Uterus (tissue), 4 donors: Measurements from ENCODE around the gene UBE2M. TPM values are rescaled to one million over a fixed set of nuclear protein-coding genes. Genes with fewer than 3 reads are reported as not detected.

Source experiments
- DNase-seq, 2 donors: peaks; one replicate each; pipeline ENCODE4 v3.0.0-alpha.2; 2019 to 2020
- H3K27ac ChIP-seq, 2 donors: fragments of 200-600 bp; sonication (generic); 1 replicate in 1 of 2; 2 replicates in 1 of 2; pipeline ENCODE4 v1.5.1; 2016 to 2018
- H3K27me3 ChIP-seq, 2 donors: fragments of 200-600 bp; sonication (generic); one replicate each; pipeline ENCODE4 v1.5.1; 2018 to 2019; ENCODE audit warnings: control low read depth in 1 of 2
- H3K36me3 ChIP-seq, 2 donors: fragments of 200-600 bp; sonication (generic); one replicate each; pipeline ENCODE4 v1.5.1; 2019; ENCODE audit warnings: control low read depth in 1 of 2
- H3K4me1 ChIP-seq, 2 donors: fragments of 200-600 bp; sonication (generic); one replicate each; pipeline ENCODE4 v1.5.1; 2018 to 2019; ENCODE audit warnings: control low read depth in 1 of 2
- H3K4me3 ChIP-seq, 2 donors: fragments of 200-600 bp; sonication (generic); 1 replicate in 1 of 2; 2 replicates in 1 of 2; pipeline ENCODE4 v1.5.1; 2018 to 2019; ENCODE audit warnings: mild to moderate bottlenecking in 1 of 2
- H3K9me3 ChIP-seq, 2 donors: fragments of 200-600 bp; sonication (generic); one replicate each; pipeline ENCODE4 v1.5.1; 2019; ENCODE audit warnings: control low read depth in 1 of 2
- POLR2A ChIP-seq, 2 donors: fragments of 450-650 bp; IDR thresholded peaks; one replicate each; pipeline ENCODE4 v1.6.1; 2016; ENCODE audit warnings: antibody characterized with exemption in 2 of 2, mild to moderate bottlenecking in 1 of 2, moderate library complexity in 1 of 2
- intact Hi-C: fragments of 100-400 bp; cut with DNase I; formaldehyde crosslinking; loops from one replicate; pipeline ENCODE4 v1.15.1; 2023; ENCODE audit warnings: low total_unique reads
- total RNA-seq, 4 donors: library from RNA; depleted of rRNA in 3 of 4; stranded (reverse); fragments of >200 nt in 3 of 4; gene quantifications; one replicate each; pipeline versions ENCODE4 v1.1.0 to v1.2.4, GENCODE V29; 2014 to 2023
- TF ChIP-seq, protein P1 (sequence below), 4 experiments: fragments of 200-600 bp in 2 of 4; fragments of 450-650 bp in 2 of 4; sonication (generic) in 2 of 4; IDR thresholded peaks; one replicate each; pipeline ENCODE4 v1.5.1; 2016 to 2019; ENCODE audit warnings: antibody characterized with exemption in 4 of 4, mild to moderate bottlenecking in 2 of 4, moderate library complexity in 1 of 4
- donor health status: DM: yes; HTN: yes; CAD: no.

The UBE2M gene
- total RNA-seq, 4 donors from 2014 or later, result 6.1 to 63.7 (median 24.9) TPM

DNA sequence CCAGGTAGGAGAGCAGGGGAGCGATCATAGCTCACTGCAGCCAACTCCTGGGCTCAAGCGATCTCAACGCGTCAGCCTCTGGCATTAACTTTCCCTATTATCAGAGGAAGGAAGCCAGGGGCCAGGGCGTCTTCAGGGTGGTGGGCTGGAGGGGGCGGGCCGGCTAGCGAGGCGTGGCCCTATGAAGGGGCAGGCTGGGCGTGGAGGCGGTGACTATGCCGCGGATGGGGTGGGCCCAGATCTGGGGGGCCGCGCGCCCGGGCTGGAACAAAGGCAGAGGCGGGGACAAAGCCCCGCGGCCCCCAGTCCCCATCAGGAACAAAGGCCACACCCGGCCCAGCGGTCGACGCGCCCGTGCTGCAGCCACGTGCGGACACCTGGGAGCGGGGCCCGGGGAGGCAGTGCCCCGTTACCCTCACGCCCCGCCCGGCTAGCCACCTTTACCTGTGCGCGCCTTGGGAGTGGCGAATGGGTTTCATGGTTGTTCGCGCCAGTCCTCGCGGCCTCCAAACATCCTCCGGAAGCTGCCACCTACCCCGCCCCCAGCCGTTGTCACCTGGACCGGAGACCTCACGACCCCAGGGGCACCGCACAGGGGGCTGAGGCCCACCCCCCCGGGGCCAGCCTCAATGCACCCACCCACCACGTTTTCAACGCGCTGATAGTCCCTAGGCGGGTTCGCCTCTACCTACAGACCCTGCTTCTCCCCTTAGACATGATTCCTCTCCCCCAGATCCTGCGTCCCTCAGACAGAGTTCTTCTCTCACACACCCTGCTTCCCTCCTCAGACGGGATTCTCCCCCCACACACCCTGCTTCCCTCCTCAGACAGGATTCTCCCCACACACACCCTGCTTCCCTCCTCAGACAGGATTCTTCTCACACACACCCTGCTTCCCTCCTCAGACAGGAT lies 19.9 kb downstream of the UBE2M start:
- H3K36me3 ChIP-seq, result no peaks in the 10 kb centered on the region
- no peak for DNase-seq
- no peak overlapping the region for H3K27ac ChIP-seq
- peaks cover 0 to 3% of the 10 kb centered on the region in 2 donors for H3K4me1 ChIP-seq
- no peaks in the 10 kb centered on the region for H3K9me3 ChIP-seq
- peaks cover 4% of the 10 kb centered on the region in 2 donors for H3K27me3 ChIP-seq
- H3K4me3 ChIP-seq, result peak overlapping the region in 1 of 2 donors; percentile 1
- TF ChIP-seq, protein P1, sequence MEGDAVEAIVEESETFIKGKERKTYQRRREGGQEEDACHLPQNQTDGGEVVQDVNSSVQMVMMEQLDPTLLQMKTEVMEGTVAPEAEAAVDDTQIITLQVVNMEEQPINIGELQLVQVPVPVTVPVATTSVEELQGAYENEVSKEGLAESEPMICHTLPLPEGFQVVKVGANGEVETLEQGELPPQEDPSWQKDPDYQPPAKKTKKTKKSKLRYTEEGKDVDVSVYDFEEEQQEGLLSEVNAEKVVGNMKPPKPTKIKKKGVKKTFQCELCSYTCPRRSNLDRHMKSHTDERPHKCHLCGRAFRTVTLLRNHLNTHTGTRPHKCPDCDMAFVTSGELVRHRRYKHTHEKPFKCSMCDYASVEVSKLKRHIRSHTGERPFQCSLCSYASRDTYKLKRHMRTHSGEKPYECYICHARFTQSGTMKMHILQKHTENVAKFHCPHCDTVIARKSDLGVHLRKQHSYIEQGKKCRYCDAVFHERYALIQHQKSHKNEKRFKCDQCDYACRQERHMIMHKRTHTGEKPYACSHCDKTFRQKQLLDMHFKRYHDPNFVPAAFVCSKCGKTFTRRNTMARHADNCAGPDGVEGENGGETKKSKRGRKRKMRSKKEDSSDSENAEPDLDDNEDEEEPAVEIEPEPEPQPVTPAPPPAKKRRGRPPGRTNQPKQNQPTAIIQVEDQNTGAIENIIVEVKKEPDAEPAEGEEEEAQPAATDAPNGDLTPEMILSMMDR (IDR thresholded peaks at IDR 0.05), result no peak
- peak; percentile 30 to 35 for TF ChIP-seq POLR2A (IDR thresholded peaks at IDR 0.05)
- intact Hi-C loops, result no loop called here

DNA sequence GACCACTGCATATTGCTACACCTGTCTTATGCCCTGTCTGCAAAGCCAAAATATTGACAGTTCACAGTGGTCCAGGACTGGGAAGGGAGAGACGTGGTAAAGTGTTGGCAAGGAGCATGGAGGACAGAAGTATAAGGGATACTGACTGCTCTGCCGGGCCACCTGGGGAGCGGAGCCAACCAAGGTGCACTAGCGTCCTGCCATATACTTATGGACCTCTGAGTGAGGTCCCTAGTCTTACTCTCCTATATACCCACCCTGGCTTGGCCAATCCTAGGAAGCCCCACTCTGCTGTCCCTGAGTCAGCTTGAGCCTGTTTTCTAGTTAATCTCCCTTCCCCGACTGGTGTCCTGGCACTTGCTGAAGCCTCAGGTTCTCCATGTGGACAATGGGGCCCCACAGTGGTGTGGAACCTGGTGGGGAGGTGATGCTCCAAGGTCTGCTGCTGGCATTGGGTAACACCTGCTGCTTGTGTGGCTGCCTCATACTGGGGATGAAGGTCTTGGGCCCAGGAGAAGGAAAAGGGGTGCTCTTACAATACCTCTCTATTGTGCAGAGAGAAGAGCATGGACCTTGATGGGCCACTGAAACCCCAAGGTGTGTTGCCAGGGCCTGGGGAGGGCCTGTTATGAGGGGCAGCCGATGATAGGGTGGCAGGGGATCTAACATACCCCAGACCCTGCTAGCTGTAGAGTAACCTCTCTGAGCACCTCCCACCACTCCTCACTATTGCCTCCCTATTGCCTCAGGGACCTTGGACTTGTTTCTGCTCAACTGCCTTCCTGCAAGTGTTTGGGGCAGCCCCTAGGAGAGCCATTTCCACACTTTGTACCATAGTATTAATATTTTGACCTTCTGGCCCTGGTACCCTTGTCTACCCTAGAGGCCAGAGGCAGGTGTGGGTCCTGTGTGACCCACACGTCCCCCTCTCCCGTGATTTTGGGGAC lies 21.3 kb downstream of the UBE2M start:
- peaks cover 4% of the 10 kb centered on the region in 2 donors for H3K27me3 ChIP-seq
- no peaks in the 10 kb centered on the region for H3K9me3 ChIP-seq
- H3K4me3 ChIP-seq, result no peak overlapping the region
- no peak overlapping the region for H3K27ac ChIP-seq
- TF ChIP-seq POLR2A (IDR thresholded peaks at IDR 0.05), result no peak
- TF ChIP-seq, protein P1 (IDR thresholded peaks at IDR 0.05), result no peak
- H3K36me3 ChIP-seq, result no peaks in the 10 kb centered on the region
- intact Hi-C loops, result no loop called here
- no peak for DNase-seq
- H3K4me1 ChIP-seq, result peaks cover 0 to 3% of the 10 kb centered on the region in 2 donors

DNA sequence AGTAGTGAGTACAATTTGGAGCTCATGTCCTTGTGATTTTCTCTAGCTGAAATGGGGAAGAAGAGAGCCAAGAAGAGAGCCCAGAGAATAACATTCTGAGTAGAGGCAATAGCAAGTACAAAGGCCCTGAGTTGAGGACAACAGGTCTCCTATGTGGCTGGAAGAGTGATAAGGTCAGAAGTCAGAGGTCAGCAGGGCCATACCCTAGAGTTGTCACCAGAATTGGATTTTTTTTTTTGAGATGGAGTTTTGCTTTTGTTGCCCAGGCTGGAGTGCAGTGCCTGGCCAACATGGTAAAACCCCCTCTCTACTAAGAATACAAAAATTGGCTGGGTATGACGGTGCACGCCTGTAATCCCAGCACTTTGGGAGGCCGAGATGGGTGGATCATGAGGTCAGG lies 22.6 kb downstream of the UBE2M start:
- no peaks in the 10 kb centered on the region for H3K36me3 ChIP-seq
- intact Hi-C loops, result no loop called here
- peaks cover 0 to 3% of the 10 kb centered on the region in 2 donors for H3K4me1 ChIP-seq
- TF ChIP-seq POLR2A (IDR thresholded peaks at IDR 0.05), result no peak
- TF ChIP-seq, protein P1 (IDR thresholded peaks at IDR 0.05), result no peak
- no peak for DNase-seq
- no peak overlapping the region for H3K27ac ChIP-seq
- no peak overlapping the region for H3K4me3 ChIP-seq
- peaks cover 4% of the 10 kb centered on the region in 2 donors for H3K27me3 ChIP-seq
- H3K9me3 ChIP-seq, result no peaks in the 10 kb centered on the region

DNA sequence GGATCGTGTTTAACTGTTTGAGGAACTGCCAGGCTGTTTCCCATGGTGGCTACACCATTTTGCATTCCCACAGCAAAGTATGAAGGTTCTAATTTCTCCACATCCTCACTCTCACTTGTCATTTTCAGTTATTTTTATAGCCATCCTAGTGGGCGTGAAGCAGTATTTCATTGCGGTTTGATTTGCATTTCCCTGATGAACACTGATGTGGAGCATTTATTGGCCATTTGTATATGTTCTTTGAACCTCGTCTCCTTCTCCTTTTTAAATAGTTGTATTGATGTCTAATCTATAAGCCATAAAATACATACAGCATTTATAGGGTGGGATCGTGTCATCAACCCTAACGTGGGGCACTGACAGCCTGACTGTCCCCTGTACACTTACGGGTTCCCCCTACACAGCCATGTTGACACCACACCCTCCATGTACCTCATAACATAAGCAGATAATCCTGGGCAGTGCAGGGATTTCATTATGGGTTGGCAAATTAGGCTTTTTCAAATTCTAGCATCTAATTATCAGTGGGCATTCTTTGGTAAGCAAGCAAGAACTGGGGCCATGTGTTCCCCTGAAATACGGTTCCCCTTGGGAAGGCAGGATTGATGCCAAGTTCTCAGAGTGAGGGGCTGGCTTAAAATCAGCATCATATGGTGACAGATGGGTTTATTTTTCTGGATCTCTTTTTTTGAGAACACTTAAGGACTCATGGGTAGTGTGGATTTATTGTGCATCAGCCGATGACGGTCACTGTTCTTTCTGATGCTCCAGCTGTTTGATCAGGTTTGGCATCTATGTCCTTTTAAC lies 27.2 kb downstream of the UBE2M start:
- DNase-seq, result no peak
- Histone ChIP-seq H3K9me3 (no peaks in the 10 kb centered on the region), H3K4me3 (no peak overlapping the region), H3K36me3 (no peaks in the 10 kb centered on the region), H3K27me3 (no peaks in the 10 kb centered on the region), H3K4me1 (no peaks in the 10 kb centered on the region), H3K27ac (no peak overlapping the region)
- intact Hi-C loops, result no loop called here
- TF ChIP-seq POLR2A (IDR thresholded peaks at IDR 0.05), result no peak
- TF ChIP-seq, protein P1 (IDR thresholded peaks at IDR 0.05), result no peak
